GM19324 (cell line): Measurements from ENCODE around the gene IFT122.
A peak's percentile ranks its signal among the peaks of the same experiment; 100 is the strongest.

Experiments
- ATAC-seq: cut with Tn5 transposase; IDR thresholded peaks from one replicate; pipeline ENCODE4 v1.9.1; 2021; ENCODE audit warnings: mild to moderate bottlenecking, moderate library complexity; ENCODE audit not compliant: unreplicated experiment, low FRiP score

Gene IFT122

GRCh38 chr3:129415830-129416229, 24.2 kb upstream of the IFT122 start:
- ATAC-seq: no peak

GRCh38 chr3:129416415-129416814, 23.6 kb upstream of the IFT122 start:
- no peak for ATAC-seq

- no peak for ATAC-seq
Observed at GRCh38 chr3:129417326-129417725, 22.7 kb upstream of the IFT122 start.

GRCh38 chr3:129418041-129418973, 21.7 kb upstream of the IFT122 start:
- ATAC-seq: no peak

GRCh38 chr3:129419476-129419875, 20.5 kb upstream of the IFT122 start:
- ATAC-seq: no peak

GRCh38 chr3:129421236-129421883, 18.7 kb upstream of the IFT122 start:
- no peak for ATAC-seq

GRCh38 chr3:129421988-129422745, 17.9 kb upstream of the IFT122 start:
- no peak for ATAC-seq

- no peak for ATAC-seq
Observed at GRCh38 chr3:129422897-129423296, 17.1 kb upstream of the IFT122 start.

GRCh38 chr3:129424185-129424841, 15.7 kb upstream of the IFT122 start:
- no peak for ATAC-seq

GRCh38 chr3:129425213-129425612, 14.8 kb upstream of the IFT122 start:
- no peak for ATAC-seq

GRCh38 chr3:129425619-129426018, 14.4 kb upstream of the IFT122 start:
- no peak for ATAC-seq

- no peak for ATAC-seq
Observed at GRCh38 chr3:129428007-129428375, 12.0 kb upstream of the IFT122 start.

- peak; percentile 73 for ATAC-seq
Observed at GRCh38 chr3:129428376-129429079, 11.5 kb upstream of the IFT122 start, which contains the start of gene EFCAB12. Gene EFCAB12, minus strand, starts transcription at chr3:129428636. Its CDS starts 148 bp downstream, at chr3:129428488.

GRCh38 chr3:129429080-129429451, 11.0 kb upstream of the IFT122 start:
- no peak for ATAC-seq

GRCh38 chr3:129429602-129430001, 10.4 kb upstream of the IFT122 start:
- ATAC-seq: no peak

GRCh38 chr3:129432036-129432435, 8.0 kb upstream of the IFT122 start:
- no peak for ATAC-seq

GRCh38 chr3:129432671-129433070, 7.4 kb upstream of the IFT122 start:
- no peak for ATAC-seq

- ATAC-seq: no peak
Observed at GRCh38 chr3:129433565-129433964, 6.5 kb upstream of the IFT122 start.

- ATAC-seq: no peak
Observed at GRCh38 chr3:129434140-129434539, 5.9 kb upstream of the IFT122 start.

GRCh38 chr3:129435367-129435766, 4.7 kb upstream of the IFT122 start:
- no peak for ATAC-seq
